AG09319 (cell line): Measurements from ENCODE around the gene CDH13.
A peak's percentile ranks its signal among the peaks of the same experiment; 100 is the strongest.

Experiments used
- DNase-seq: peaks from one replicate; pipeline ENCODE4 v3.0.0-alpha.2; 2010; ENCODE audit warnings: low read depth; ENCODE audit errors: extremely low read depth
- CTCF ChIP-seq: IDR thresholded peaks from 2 replicates; pipeline ENCODE4 v1.5.1; 2011; ENCODE audit warnings: low read depth, mild to moderate bottlenecking, inconsistent platforms, low read length, moderate library complexity

Gene CDH13

GRCh38 chr16:83771306-83771942, 1144.7 kb downstream of the CDH13 start:
- DNase-seq: no peak
- no peak for TF ChIP-seq CTCF

- no peak for DNase-seq
- no peak for TF ChIP-seq CTCF
These were observed 1146.0 kb downstream of the CDH13 start for GRCh38 chr16:83772806-83773205.

- TF ChIP-seq CTCF: no peak
- DNase-seq: no peak
These were observed 1147.3 kb downstream of the CDH13 start for GRCh38 chr16:83774066-83774465.

GRCh38 chr16:83776944-83777343, 1150.2 kb downstream of the CDH13 start:
- DNase-seq: no peak
- no peak for TF ChIP-seq CTCF

- TF ChIP-seq CTCF: no peak
These were observed 1153.1 kb downstream of the CDH13 start for GRCh38 chr16:83779886-83780285.

GRCh38 chr16:83785455-83785854, 1158.7 kb downstream of the CDH13 start:
- TF ChIP-seq CTCF: no peak
- DNase-seq: no peak

More at GRCh38 chr16:83779886-83780285, 1153.1 kb downstream of the CDH13 start:
- DNase-seq: peak; percentile 24

- no peak for TF ChIP-seq CTCF
- no peak for DNase-seq
These were observed 1163.1 kb downstream of the CDH13 start for GRCh38 chr16:83789642-83790401.
